GM12872 (cell line): ENCODE data around the gene VWDE.

Source experiments
- TF ChIP-seq, protein P1 (sequence below): IDR thresholded peaks from 3 replicates; pipeline ENCODE4 v1.5.1; 2011; ENCODE audit warnings: low read depth, mild to moderate bottlenecking, low read length, moderate library complexity; ENCODE audit not compliant: insufficient read depth

The VWDE gene

DNA sequence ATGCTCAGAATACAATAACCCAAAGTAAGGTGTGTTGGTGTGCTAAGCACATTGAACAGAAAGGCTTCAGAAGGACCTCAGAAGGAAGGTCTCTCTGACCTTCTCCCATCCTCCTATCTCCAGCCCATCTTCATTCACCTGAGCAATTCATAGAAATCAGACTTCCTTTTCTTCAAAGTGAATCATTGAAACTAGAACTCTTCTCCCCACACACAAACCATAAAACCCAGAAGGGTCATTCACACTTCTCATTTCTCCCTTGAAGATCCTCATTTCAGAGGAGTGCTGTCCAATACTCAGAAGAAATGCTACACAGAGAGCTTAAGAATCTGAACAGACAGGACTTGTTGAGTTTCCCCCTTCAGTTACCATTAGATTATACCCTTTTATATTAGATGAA lies 89.5 kb downstream of the VWDE start:
- TF ChIP-seq, protein P1, sequence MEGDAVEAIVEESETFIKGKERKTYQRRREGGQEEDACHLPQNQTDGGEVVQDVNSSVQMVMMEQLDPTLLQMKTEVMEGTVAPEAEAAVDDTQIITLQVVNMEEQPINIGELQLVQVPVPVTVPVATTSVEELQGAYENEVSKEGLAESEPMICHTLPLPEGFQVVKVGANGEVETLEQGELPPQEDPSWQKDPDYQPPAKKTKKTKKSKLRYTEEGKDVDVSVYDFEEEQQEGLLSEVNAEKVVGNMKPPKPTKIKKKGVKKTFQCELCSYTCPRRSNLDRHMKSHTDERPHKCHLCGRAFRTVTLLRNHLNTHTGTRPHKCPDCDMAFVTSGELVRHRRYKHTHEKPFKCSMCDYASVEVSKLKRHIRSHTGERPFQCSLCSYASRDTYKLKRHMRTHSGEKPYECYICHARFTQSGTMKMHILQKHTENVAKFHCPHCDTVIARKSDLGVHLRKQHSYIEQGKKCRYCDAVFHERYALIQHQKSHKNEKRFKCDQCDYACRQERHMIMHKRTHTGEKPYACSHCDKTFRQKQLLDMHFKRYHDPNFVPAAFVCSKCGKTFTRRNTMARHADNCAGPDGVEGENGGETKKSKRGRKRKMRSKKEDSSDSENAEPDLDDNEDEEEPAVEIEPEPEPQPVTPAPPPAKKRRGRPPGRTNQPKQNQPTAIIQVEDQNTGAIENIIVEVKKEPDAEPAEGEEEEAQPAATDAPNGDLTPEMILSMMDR = no peak

DNA sequence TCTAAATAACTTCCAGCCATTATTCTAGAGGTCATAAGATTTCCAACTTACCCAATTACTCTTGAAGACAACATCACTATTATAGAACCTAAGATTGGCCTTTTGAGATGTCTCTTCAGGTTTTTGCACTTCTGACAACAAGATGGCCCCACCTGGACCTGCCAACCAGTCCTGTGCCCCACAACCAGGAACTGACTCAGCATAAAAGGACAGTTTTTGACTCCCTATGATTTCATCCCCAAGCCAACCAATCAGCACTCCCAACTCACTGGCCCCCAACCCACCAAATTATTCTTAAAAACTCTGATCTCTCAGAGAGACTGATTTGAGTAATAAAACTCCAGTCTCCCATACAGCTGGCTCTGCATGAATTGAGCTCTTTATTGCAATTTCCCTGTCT lies 98.2 kb downstream of the VWDE start:
- TF ChIP-seq, protein P1 = no peak

DNA sequence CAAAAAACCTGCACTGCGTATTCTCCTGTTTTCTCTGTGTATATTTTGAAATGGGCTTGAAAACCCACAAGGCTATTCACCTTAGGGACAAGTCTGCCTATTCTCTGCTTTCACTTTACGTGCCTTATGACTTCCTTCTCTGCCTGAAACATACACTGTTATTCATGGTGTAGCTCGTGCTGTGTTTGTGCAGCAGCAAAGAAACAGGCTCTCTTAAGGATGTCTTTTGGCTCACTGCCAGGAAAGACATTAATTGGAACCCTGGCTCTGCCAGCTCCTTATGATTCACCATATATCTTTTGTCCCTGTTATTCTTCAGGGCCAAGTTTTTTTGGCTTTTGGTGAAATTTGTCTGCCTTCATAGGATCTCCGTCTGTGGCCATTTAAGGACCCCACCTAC lies 100.2 kb downstream of the VWDE start:
- TF ChIP-seq, protein P1 = no peak

DNA sequence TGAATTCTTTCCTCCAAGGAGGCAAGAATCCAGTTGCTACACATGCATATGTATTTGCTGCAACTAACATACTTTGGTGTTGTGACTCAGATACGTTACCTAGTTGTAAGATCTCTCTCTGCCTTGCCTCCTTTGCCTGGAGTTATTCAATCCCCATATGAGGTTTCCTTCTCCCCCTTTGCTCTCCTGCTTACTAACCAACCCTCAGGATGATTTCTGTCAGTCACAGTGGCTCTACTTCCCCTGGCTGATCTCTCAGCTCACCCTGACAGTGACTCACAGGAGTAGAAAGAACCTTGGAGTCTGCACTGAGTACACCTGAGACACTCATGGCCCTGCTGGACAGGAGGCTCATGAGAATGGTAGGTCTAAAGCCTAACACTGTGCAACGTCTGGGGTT lies 100.6 kb downstream of the VWDE start:
- TF ChIP-seq, protein P1 = no peak

DNA sequence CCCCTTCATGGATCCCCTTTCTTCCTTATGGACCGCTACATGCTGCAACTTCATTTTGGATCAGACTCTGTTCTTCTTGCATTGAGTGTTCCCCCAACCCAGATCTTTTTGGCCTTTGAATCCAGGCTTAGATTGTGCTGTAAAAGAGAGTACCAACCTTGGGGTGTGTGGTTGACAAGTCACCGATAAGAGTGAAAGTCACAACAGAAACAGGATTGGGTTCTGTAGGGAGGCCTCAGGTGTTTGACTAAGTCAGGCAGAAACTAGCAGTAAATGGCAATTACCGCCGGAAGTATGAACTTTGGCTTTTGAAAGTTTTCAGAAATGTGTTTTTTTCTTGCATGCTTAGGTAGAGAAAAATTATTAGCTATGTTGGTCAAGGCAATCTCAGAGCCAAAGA lies 103.2 kb downstream of the VWDE start:
- TF ChIP-seq, protein P1 = no peak

DNA sequence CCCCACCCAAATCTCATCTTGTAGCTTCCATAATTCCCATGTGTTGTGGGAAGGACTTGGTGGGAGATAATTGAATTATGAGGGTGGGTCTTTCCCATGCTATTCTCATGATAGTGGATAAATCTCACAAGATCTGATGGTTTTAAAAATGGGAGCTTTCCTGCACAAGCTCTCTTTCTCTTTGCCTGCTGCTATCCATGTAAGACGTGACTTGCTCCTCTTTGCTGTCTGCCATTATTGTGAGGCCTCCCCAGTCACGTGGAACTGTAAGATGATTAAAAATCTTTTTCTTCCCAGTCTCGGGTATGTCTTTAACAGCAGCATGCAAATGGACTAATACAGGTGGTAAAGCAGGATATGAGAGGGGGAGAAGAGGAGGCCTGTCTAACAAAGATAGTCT lies 104.3 kb downstream of the VWDE start:
- TF ChIP-seq, protein P1 = no peak

DNA sequence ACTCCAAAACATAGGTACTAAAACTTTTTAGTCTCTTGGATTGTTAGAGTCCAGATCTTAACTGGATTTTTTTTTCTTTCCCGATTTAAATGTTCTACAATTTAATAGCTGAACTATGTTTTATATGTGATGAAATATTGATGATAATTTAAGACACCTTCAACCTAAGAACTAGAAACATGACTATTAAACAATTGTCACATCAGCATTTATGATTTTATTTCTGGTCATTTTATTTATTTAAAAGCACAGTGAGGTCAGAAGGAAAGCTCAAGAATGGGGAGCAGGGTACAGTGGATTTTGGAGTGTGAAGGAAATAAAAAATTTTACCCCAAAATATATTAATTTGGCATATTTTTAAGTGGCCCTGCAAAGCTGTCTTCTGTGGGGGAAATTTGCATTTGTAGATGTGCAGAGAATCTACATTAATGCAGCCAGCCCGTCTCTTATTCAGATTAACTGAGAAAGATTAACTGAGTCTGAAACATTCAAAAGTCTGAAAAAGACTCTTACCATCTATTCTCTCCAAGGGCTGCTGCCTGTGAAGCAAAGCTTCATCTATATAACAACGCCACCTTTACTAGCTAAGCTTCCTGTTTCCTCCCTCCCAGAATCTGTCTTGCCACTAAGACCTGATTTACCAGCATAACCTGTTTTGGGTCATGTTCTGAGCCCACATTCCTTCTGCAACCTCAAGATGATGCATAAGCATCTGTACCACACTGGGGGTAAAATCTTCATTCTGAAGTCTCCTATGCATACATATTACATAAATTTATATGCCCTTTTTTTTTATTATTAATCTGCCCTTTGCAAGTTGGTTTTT lies 106.2 kb downstream of the VWDE start:
- TF ChIP-seq, protein P1 = no peak
